Endothelial cell of umbilical vein (primary cell): ENCODE data around the gene CROT. TPM values are rescaled to one million over a fixed set of nuclear protein-coding genes. Genes with fewer than 3 reads are reported as not detected.

ENCODE experiments used
- BruUV-seq: library from RNA; stranded (reverse); fragments of 400-500 nt; replicated peaks from 2 replicates; lab custom pipeline; 2021; lab: Mats Ljungman, UMichigan
- CTCF ChIA-PET: fragments of 300-600, 350-600 bp; sonication (Branson Sonifier 250); formaldehyde crosslinking; loops from one replicate; lab custom pipeline; 2021; ENCODE audit warnings: antibody characterized with exemption, inconsistent platforms; lab: Charles Lee
- POLR2A ChIA-PET: fragments of 300-600, 350-600 bp; sonication (Branson Sonifier 250); formaldehyde crosslinking; loops from one replicate; lab custom pipeline; 2021; ENCODE audit warnings: antibody characterized with exemption, inconsistent platforms; lab: Charles Lee
- DNase-seq: peaks from one replicate; pipeline ENCODE4 v3.0.0-alpha.2; 2011; ENCODE audit warnings: low read depth, low spot score
- FAIRE-seq: peaks from 2 replicates; lab custom pipeline; 2011; peaks lifted over from hg19 to GRCh38; lab: Jason Lieb, UNC
- H2AFZ ChIP-seq: 2 replicates; pipeline ENCODE4 v1.6.0; 2012; ENCODE audit warnings: low read depth, low read length, control low read depth, inconsistent platforms
- H3K27ac ChIP-seq: 2 replicates; pipeline ENCODE4 v1.5.1; 2011; ENCODE audit warnings: low read depth, mild to moderate bottlenecking, control low read depth, low read length, moderate library complexity; ENCODE audit not compliant: insufficient read depth
- H3K27me3 ChIP-seq, 2 experiments: 2 replicates each; pipeline versions ENCODE4 v1.6.0 to v1.6.1; 2011; ENCODE audit warnings: low read length in 2 of 2, mixed read lengths in 1 of 2; ENCODE audit not compliant: control insufficient read depth in 2 of 2, insufficient read depth in 2 of 2
- H3K36me3 ChIP-seq, 2 experiments: 2 replicates in 1 of 2; 3 replicates in 1 of 2; pipeline ENCODE4 v1.5.1; 2011; ENCODE audit warnings: low read length in 2 of 2, mild to moderate bottlenecking in 1 of 2, moderate library complexity in 1 of 2; ENCODE audit not compliant: control insufficient read depth in 2 of 2, insufficient read depth in 2 of 2; ENCODE audit errors: extremely low read depth in 1 of 2
- H3K4me1 ChIP-seq: 3 replicates; pipeline ENCODE4 v1.5.1; 2011; ENCODE audit warnings: mild to moderate bottlenecking, low read length; ENCODE audit not compliant: control insufficient read depth, insufficient read depth; ENCODE audit errors: extremely low read depth
- H3K4me2 ChIP-seq: 2 replicates; pipeline ENCODE4 v1.6.1; 2011; ENCODE audit warnings: low read length, control low read depth, mixed read lengths; ENCODE audit not compliant: insufficient read depth
- H3K4me3 ChIP-seq, 3 experiments: fragments of 200-600 bp in 1 of 3; sonication (generic), shearing (Covaris generic) in 1 of 3; replicated peaks in 1 of 3; 2 replicates each; pipeline ENCODE4 v1.5.1; 2011 to 2016; ENCODE audit warnings: control low read depth in 3 of 3, low read length in 3 of 3, mild to moderate bottlenecking in 2 of 3, inconsistent platforms in 1 of 3, low read depth in 1 of 3, moderate library complexity in 1 of 3; ENCODE audit not compliant: insufficient read depth in 1 of 3
- H3K79me2 ChIP-seq: 2 replicates; pipeline ENCODE4 v1.6.0; 2012; ENCODE audit warnings: low read length, inconsistent platforms; ENCODE audit not compliant: control insufficient read depth, insufficient read depth
- H3K9ac ChIP-seq: replicated peaks from 2 replicates; pipeline ENCODE3; 2011; ENCODE audit warnings: low read length, control low read depth; ENCODE audit not compliant: insufficient read depth; ENCODE audit errors: extremely low read depth
- H3K9me1 ChIP-seq: replicated peaks from 3 replicates; pipeline ENCODE4 v1.6.0; 2011; ENCODE audit warnings: mild to moderate bottlenecking, low read length; ENCODE audit not compliant: control insufficient read depth, insufficient read depth; ENCODE audit errors: extremely low read depth
- H3K9me3 ChIP-seq: replicated peaks from 2 replicates; pipeline ENCODE4 v1.5.1; 2012; ENCODE audit warnings: low read length, inconsistent platforms; ENCODE audit not compliant: control insufficient read depth, insufficient read depth
- H4K20me1 ChIP-seq: replicated peaks from 2 replicates; pipeline ENCODE3; 2011; ENCODE audit warnings: mild to moderate bottlenecking, low read length; ENCODE audit not compliant: control insufficient read depth, insufficient read depth; ENCODE audit errors: extremely low read depth
- CTCF ChIP-seq, 2 donors: IDR thresholded peaks; 1 replicate in 1 of 2; 2 replicates in 1 of 2; pipeline ENCODE4 v1.5.1; 2011; ENCODE audit warnings: low read length in 2 of 2, mild to moderate bottlenecking in 2 of 2, moderate library complexity in 2 of 2, control low read depth in 1 of 2, inconsistent platforms in 1 of 2, low read depth in 1 of 2; ENCODE audit not compliant: insufficient read depth in 1 of 2; ENCODE audit errors: extremely low read depth in 1 of 2
- EZH2 ChIP-seq: IDR thresholded peaks from 2 replicates; pipeline ENCODE4 v1.6.1; 2012; ENCODE audit warnings: borderline replicate concordance, low read depth, mild to moderate bottlenecking, moderate library complexity, low read length, inconsistent platforms; ENCODE audit not compliant: severe bottlenecking
- FOS ChIP-seq: IDR thresholded peaks from 2 replicates; pipeline ENCODE4 v1.6.1; 2011; ENCODE audit warnings: mild to moderate bottlenecking, low read length, moderate library complexity, borderline replicate concordance; ENCODE audit not compliant: insufficient read depth
- GATA2 ChIP-seq: IDR thresholded peaks from 2 replicates; pipeline ENCODE4 v1.7.0; 2011; ENCODE audit warnings: low read depth, mild to moderate bottlenecking, moderate library complexity, mixed read lengths, low read length; ENCODE audit not compliant: insufficient read length, insufficient read depth
- JUN ChIP-seq: IDR thresholded peaks from 2 replicates; pipeline ENCODE4 v1.6.1; 2011; ENCODE audit warnings: borderline replicate concordance, low read depth; ENCODE audit not compliant: insufficient read length, insufficient read depth
- MAX ChIP-seq: IDR thresholded peaks from 2 replicates; pipeline ENCODE4 v1.6.1; 2011; ENCODE audit not compliant: insufficient read depth, insufficient read length
- MYC ChIP-seq: IDR thresholded peaks from one replicate; pipeline ENCODE4 v1.6.1; 2011; ENCODE audit warnings: mild to moderate bottlenecking, low read depth, low read length
- POLR2A ChIP-seq: IDR thresholded peaks from 2 replicates; pipeline ENCODE4 v1.6.1; 2012; ENCODE audit warnings: low read depth, mild to moderate bottlenecking, control low read depth, low read length
- POLR2AphosphoS5 ChIP-seq: IDR thresholded peaks from 2 replicates; pipeline ENCODE4 v1.6.1; 2012; ENCODE audit warnings: low read depth, mild to moderate bottlenecking, control low read depth, low read length, moderate library complexity; ENCODE audit not compliant: insufficient read depth
- dilution Hi-C: fragments of 300-500 bp; cut with MboI; formaldehyde crosslinking; loops from one replicate; pipeline ENCODE4 v1.15.0; 2019; ENCODE audit warnings: low sequenced_read_pairs; ENCODE audit not compliant: extremely low pct_ligation_motif_present
- intact Hi-C: fragments of 100-400 bp; cut with micrococcal nuclease; formaldehyde crosslinking; loops from one replicate; pipeline ENCODE4 v1.10.0; 2022
- polyA plus RNA-seq, 4 experiments: library from polyadenylated mRNA; depleted of rRNA in 3 of 4; stranded (reverse) in 3 of 4; unstranded in 1 of 4; fragments of >200 nt; gene quantifications; 2 replicates each; pipeline versions ENCODE4 v1.2.1 to v1.2.3, GENCODE V29; 2011 to 2012; ENCODE audit warnings: missing spikeins in 1 of 4
- total RNA-seq: library from RNA; stranded (reverse); gene quantifications from 2 replicates; pipeline ENCODE4 v1.2.3, GENCODE V29; 2021

The CROT gene
- total and polyA plus RNA-seq, 2 donors (not counting 3 experiments of a cell fraction or from before 2014, with no cell fraction given) = 3.3 to 6.6 TPM

- Histone ChIP-seq H3K9ac (no peak overlapping the region), H4K20me1 (no peaks in the 10 kb centered on the region), H3K4me3 (no peak overlapping the region), H3K9me3 (no peaks in the 10 kb centered on the region), H3K36me3 (no peaks in the 10 kb centered on the region), H3K9me1 (no peaks in the 10 kb centered on the region), H3K4me1 (no peaks in the 10 kb centered on the region), H3K27ac (no peak overlapping the region), H3K4me2 (no peak overlapping the region), H3K27me3 (peaks cover 0 to 3% of the 10 kb centered on the region in 2 experiments), H3K79me2 (no peaks in the 10 kb centered on the region), H2AFZ (no peak overlapping the region)
- POLR2A ChIA-PET = no interaction called here
- TF ChIP-seq GATA2 (no peak), POLR2A (no peak), EZH2 (no peak), CTCF (IDR thresholded peaks at IDR 0.05; ENCODE audit: extremely low read depth in 1 of 2, insufficient read depth in 1 of 2, low read depth in 1 of 2, low read length in 2 of 2) (no peak), MAX (no peak), MYC (no peak), FOS (no peak), POLR2AphosphoS5 (no peak), JUN (no peak)
- FAIRE-seq (no peak), DNase-seq (no peak)
- CTCF ChIA-PET = interaction anchor here (1.7 kb wide), 1 partner anchor 116 kb away, joined by 7 read pairs; no protein-coding TSS in a partner anchor
- intact Hi-C loops (no loop called here), dilution Hi-C loops (loop anchor here (25.0 kb wide), 1 partner anchor 112 kb away; no protein-coding TSS in a partner anchor)
- no TSS peak for BruUV-seq
Observed at GRCh38 chr7:87300756-87301155, 44.7 kb upstream of the CROT start.
